ENCODE data around the gene SLC2A6.

SLC2A6 gene

GRCh38 chr9:133518706-133519449, 40.0 kb upstream of the SLC2A6 start:
- TF ChIP-seq ZFX (IDR thresholded peaks at IDR 0.05; ENCODE audit: borderline replicate concordance) (no peak), CTCF (IDR thresholded peaks at IDR 0.05) (no peak)
- H3K27ac ChIP-seq = no peak overlapping the region

GRCh38 chr9:133518200-133518599, 39.3 kb upstream of the SLC2A6 start:
- H3K27ac ChIP-seq = no peak overlapping the region
- no peak for TF ChIP-seq ZFX (IDR thresholded peaks at IDR 0.05; ENCODE audit: borderline replicate concordance)
- TF ChIP-seq CTCF (IDR thresholded peaks at IDR 0.05) = no peak

- H3K27ac ChIP-seq = no peak overlapping the region
- TF ChIP-seq CTCF (IDR thresholded peaks at IDR 0.05) (no peak), ZFX (IDR thresholded peaks at IDR 0.05; ENCODE audit: borderline replicate concordance) (no peak)
Measured at GRCh38 chr9:133517711-133518110, 38.8 kb upstream of the SLC2A6 start.

GRCh38 chr9:133516961-133517350, 38.1 kb upstream of the SLC2A6 start:
- no peak overlapping the region for H3K27ac ChIP-seq
- TF ChIP-seq CTCF (IDR thresholded peaks at IDR 0.05) = no peak
- TF ChIP-seq ZFX (IDR thresholded peaks at IDR 0.05; ENCODE audit: borderline replicate concordance) = no peak

- no peak overlapping the region for H3K27ac ChIP-seq
- TF ChIP-seq CTCF (IDR thresholded peaks at IDR 0.05) (no peak), ZFX (IDR thresholded peaks at IDR 0.05; ENCODE audit: borderline replicate concordance) (no peak)
Measured at GRCh38 chr9:133516256-133516960, 37.5 kb upstream of the SLC2A6 start.

- H3K27ac ChIP-seq = no peak overlapping the region
- TF ChIP-seq ZFX (IDR thresholded peaks at IDR 0.05; ENCODE audit: borderline replicate concordance) = no peak
- TF ChIP-seq CTCF (IDR thresholded peaks at IDR 0.05) = no peak
Measured at GRCh38 chr9:133515615-133516255, 36.8 kb upstream of the SLC2A6 start.

GRCh38 chr9:133515240-133515610, 36.3 kb upstream of the SLC2A6 start:
- TF ChIP-seq ZFX (IDR thresholded peaks at IDR 0.05; ENCODE audit: borderline replicate concordance) = no peak
- TF ChIP-seq CTCF (IDR thresholded peaks at IDR 0.05) = no peak

More at GRCh38 chr9:133515240-133515610, 36.3 kb upstream of the SLC2A6 start:
- H3K27ac ChIP-seq = no peak overlapping the region
